ENCODE measurements around the gene GJC2. TPM values are rescaled to one million over a fixed set of nuclear protein-coding genes. Genes with fewer than 3 reads are reported as not detected.

Gene GJC2
- total and polyA plus RNA-seq, 4 donors = 0.10 to 0.79 (median 0.25) TPM; not detected in 1

- no peak overlapping the region for H3K27ac ChIP-seq (ENCODE audit: low read depth in 1 of 2, low read length in 2 of 2)
These were observed 55.2 kb downstream of the GJC2 start for GRCh38 chr1:228204958-228205357.

GRCh38 chr1:228205526-228206436 lies 56.1 kb downstream of the GJC2 start:
- H3K27me3 ChIP-seq (ENCODE audit: control insufficient read depth in 4 of 4, insufficient read depth in 4 of 4, low read length in 3 of 4) = no peaks in the 10 kb centered on the region
- no peaks in the 10 kb centered on the region for H3K9me3 ChIP-seq (ENCODE audit: control insufficient read depth in 4 of 4, low read length in 3 of 4)
- no peak overlapping the region for H3K4me3 ChIP-seq (ENCODE audit: low read depth in 1 of 3, low read length in 3 of 3)
- no peak overlapping the region for H3K9ac ChIP-seq (ENCODE audit: low read depth in 1 of 2, low read length in 2 of 2)
- 44% methylated on average over 15 of the region's 15 CpGs for WGBS
- DNase-seq (ENCODE audit: low spot score) = no peak
- H3K36me3 ChIP-seq (ENCODE audit: control insufficient read depth in 4 of 4, insufficient read depth in 3 of 4, low read depth in 1 of 4, low read length in 3 of 4) = no peaks in the 10 kb centered on the region
- H3K4me1 ChIP-seq (ENCODE audit: control insufficient read depth in 4 of 4, insufficient read depth in 4 of 4, low read length in 3 of 4) = no peaks in the 10 kb centered on the region
- TF ChIP-seq REST (IDR thresholded peaks at IDR 0.05) (no peak), EGR1 (IDR thresholded peaks at IDR 0.05; ENCODE audit: low read depth in 2 of 2) (no peak)
- no peak overlapping the region for H3K27ac ChIP-seq (ENCODE audit: low read depth in 1 of 2, low read length in 2 of 2)

More at GRCh38 chr1:228204958-228205357, 55.2 kb downstream of the GJC2 start:
- no peak overlapping the region for H3K4me3 ChIP-seq (ENCODE audit: low read depth in 1 of 3, low read length in 3 of 3)
- no peak for DNase-seq (ENCODE audit: low spot score)
- TF ChIP-seq ZBTB33 (IDR thresholded peaks at IDR 0.05) (no peak), SP1 (IDR thresholded peaks at IDR 0.05) (no peak), EGR1 (IDR thresholded peaks at IDR 0.05; ENCODE audit: low read depth in 2 of 2) (no peak), RXRA (IDR thresholded peaks at IDR 0.05) (no peak), RAD21 (IDR thresholded peaks at IDR 0.05) (no peak), ATF3 (IDR thresholded peaks at IDR 0.05) (no peak), HNF4A (conservative IDR thresholded peaks at IDR 0.05) (no peak), GABPA (IDR thresholded peaks at IDR 0.05 in 1 of 2, conservative IDR thresholded peaks at IDR 0.05 in 1 of 2) (no peak), MAX (IDR thresholded peaks at IDR 0.05) (no peak), TAF1 (conservative IDR thresholded peaks at IDR 0.05) (no peak), YY1 (IDR thresholded peaks at IDR 0.05) (no peak)
- no peaks in the 10 kb centered on the region for H3K36me3 ChIP-seq (ENCODE audit: control insufficient read depth in 4 of 4, insufficient read depth in 3 of 4, low read depth in 1 of 4, low read length in 3 of 4)
- no peaks in the 10 kb centered on the region for H3K27me3 ChIP-seq (ENCODE audit: control insufficient read depth in 4 of 4, insufficient read depth in 4 of 4, low read length in 3 of 4)
- WGBS = 73% methylated on average over 8 of the region's 8 CpGs
- peaks cover 0 to 2% (median 0%) of the 10 kb centered on the region in 4 donors for H3K9me3 ChIP-seq (ENCODE audit: control insufficient read depth in 4 of 4, low read length in 3 of 4)
- H3K4me1 ChIP-seq (ENCODE audit: control insufficient read depth in 4 of 4, insufficient read depth in 4 of 4, low read length in 3 of 4) = no peaks in the 10 kb centered on the region
- no peak overlapping the region for H3K9ac ChIP-seq (ENCODE audit: low read depth in 1 of 2, low read length in 2 of 2)
